HG03045 (cell line): ENCODE measurements around the gene FGF5.
"Not testable (repeated sequence)": the region's sequence is repeated elsewhere in the genome, so short reads cannot be mapped to it uniquely, and the experiment has no call there.

Experiments
- ATAC-seq: cut with Tn5 transposase; IDR thresholded peaks from one replicate; pipeline ENCODE4 v1.9.1; 2021; ENCODE audit warnings: mild to moderate bottlenecking, moderate library complexity; ENCODE audit not compliant: unreplicated experiment

The FGF5 gene

GRCh38 chr4:80253510-80253909 lies 13.0 kb upstream of the FGF5 start:
- ATAC-seq, result no peak

GRCh38 chr4:80254114-80254513 lies 12.3 kb upstream of the FGF5 start:
- no peak for ATAC-seq

- no peak for ATAC-seq
Observed at GRCh38 chr4:80255329-80256095, 11.0 kb upstream of the FGF5 start.

- no peak for ATAC-seq
Observed at GRCh38 chr4:80257851-80258250, 8.6 kb upstream of the FGF5 start.

GRCh38 chr4:80259012-80259411 lies 7.5 kb upstream of the FGF5 start:
- no peak for ATAC-seq

GRCh38 chr4:80259817-80260216 lies 6.6 kb upstream of the FGF5 start:
- no peak for ATAC-seq

- no peak for ATAC-seq
Observed at GRCh38 chr4:80261989-80262600, 4.4 kb upstream of the FGF5 start.

GRCh38 chr4:80263541-80264351 lies 2.7 kb upstream of the FGF5 start:
- no peak for ATAC-seq

GRCh38 chr4:80264352-80264647 lies 2.2 kb upstream of the FGF5 start:
- ATAC-seq, result no peak

- ATAC-seq, result no peak
Observed at GRCh38 chr4:80264825-80265224, 1.6 kb upstream of the FGF5 start.

- no peak for ATAC-seq
Observed at GRCh38 chr4:80265571-80266252, 752 bp upstream of the FGF5 start.

- no peak for ATAC-seq
Observed at GRCh38 chr4:80266902-80267380, 477 bp downstream of the FGF5 start.

- ATAC-seq, result no peak
Observed at GRCh38 chr4:80268081-80268823, 1.8 kb downstream of the FGF5 start.

GRCh38 chr4:80268936-80269335 lies 2.5 kb downstream of the FGF5 start:
- no peak for ATAC-seq

- no peak for ATAC-seq
Observed at GRCh38 chr4:80270321-80270720, 3.9 kb downstream of the FGF5 start.

- no peak for ATAC-seq
Observed at GRCh38 chr4:80270868-80271267, 4.4 kb downstream of the FGF5 start.

GRCh38 chr4:80271801-80272200 lies 5.3 kb downstream of the FGF5 start:
- ATAC-seq, result no peak

- no peak for ATAC-seq
Observed at GRCh38 chr4:80276931-80277330, 10.5 kb downstream of the FGF5 start.

- ATAC-seq, result no peak
Observed at GRCh38 chr4:80279751-80280150, 13.3 kb downstream of the FGF5 start.

- no peak for ATAC-seq
Observed at GRCh38 chr4:80286451-80286850, 20.0 kb downstream of the FGF5 start.

GRCh38 chr4:80290665-80291064 lies 24.2 kb downstream of the FGF5 start:
- not testable (repeated sequence) for ATAC-seq
